IPS-18c (cell line): Measurements from ENCODE around the gene GNGT1.

Experiments
- H3K4me3 ChIP-seq: 2 replicates; pipeline ENCODE4 v1.7.0; 2013; ENCODE audit warnings: low read depth, mild to moderate bottlenecking, low read length, moderate library complexity; ENCODE audit not compliant: insufficient read depth
- H3K9me3 ChIP-seq: one replicate; pipeline ENCODE4 v1.6.1; 2013; ENCODE audit warnings: mild to moderate bottlenecking, low read length, moderate library complexity; ENCODE audit not compliant: control insufficient read depth, insufficient read depth

GNGT1 gene

DNA sequence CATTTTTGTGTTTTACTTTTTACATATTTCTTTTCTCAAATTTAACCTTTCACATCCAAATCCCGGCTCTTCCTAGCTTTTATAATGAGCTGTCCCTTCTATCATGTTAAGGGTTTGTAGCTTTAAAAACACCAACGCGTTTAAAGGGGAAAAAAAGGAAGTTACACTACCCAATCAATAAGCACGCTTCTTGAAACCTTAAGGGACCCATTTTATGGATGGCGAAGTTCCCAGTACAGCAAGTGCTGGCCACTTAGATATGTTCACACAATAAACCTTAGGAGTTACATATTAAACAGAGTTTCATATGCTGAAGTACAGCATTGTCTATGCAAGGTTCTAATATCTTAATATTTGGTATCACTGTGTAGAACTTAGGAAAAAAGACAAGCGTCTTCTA lies 16.9 kb downstream of the GNGT1 start:
- Histone ChIP-seq H3K9me3 (no peaks in the 10 kb centered on the region), H3K4me3 (no peak overlapping the region)

DNA sequence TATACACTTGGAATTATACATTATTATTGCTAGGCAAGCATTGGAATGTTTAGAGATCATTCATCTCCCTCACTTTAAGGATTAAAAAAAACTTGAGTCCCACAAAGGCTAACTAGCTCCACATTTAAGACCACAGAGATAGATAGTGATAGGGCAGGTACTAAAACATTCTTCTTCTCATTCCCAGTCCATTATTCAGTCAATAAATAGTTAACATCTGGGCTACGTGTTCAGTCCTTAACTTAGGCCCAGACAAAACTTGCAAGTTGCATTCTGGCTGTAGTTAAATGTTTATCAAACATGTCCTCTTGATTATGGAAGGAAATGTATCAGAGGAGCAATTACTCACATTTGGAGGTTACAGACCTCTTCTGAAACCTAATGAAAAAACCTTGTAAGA lies 17.6 kb downstream of the GNGT1 start:
- Histone ChIP-seq H3K9me3 (no peaks in the 10 kb centered on the region), H3K4me3 (no peak overlapping the region)

DNA sequence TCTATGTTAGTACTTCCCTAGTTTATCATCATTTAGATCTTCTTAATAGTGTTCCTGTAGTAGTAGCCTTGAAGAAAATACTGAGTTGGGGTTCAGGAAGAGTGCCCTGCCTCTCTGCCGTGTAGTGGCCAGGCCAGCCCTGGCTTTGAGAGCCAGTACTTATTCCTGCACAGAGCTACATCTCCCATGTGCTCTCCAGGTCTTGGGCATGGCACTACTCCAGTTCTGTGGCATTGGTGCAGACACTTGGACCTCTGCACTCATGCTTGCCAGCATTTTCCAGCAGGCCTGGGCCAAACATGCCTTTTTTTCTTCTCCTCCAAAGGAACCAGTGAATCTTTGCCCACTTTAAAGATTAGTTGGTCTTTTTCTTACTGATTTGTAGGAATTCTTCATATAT lies 20.4 kb downstream of the GNGT1 start:
- no peaks in the 10 kb centered on the region for H3K9me3 ChIP-seq
- no peak overlapping the region for H3K4me3 ChIP-seq

DNA sequence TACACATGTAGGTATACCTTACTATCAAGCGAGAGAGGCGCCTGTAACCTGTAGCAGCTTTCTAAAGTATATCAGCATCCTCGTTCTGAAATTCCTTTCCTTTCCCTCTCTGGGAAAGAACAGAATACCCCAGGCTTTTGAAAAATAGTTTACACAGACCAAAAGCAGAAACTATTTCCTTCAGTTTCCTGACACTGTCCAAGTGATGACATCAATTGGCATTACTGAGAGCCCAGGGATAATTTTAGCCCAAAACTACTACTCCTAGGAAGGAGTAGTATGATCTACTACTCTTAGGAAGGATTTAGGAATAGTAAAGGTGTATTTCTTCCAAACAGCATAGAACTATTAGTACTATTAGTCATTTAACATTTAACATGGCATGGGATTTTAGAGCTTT lies 21.2 kb downstream of the GNGT1 start:
- H3K9me3 ChIP-seq = no peaks in the 10 kb centered on the region
- no peak overlapping the region for H3K4me3 ChIP-seq

DNA sequence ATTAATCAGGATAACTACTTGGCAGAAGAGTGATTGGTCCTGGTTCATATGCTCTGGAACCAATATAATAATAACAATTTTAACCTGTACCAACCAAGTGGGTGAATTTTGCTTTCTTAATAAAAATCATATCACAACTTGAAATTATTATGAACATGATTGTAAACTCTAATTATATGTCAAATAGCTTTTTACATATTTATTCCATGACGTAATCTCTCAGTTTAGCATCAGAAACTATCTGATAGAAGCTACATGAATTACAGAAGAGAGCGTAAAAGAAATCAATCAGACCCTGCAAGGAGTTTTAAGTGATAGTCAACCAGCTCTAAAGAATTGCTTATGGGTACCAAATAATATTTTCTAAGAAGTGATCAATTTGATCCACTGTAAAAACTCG lies 25.3 kb downstream of the GNGT1 start:
- H3K4me3 ChIP-seq = no peak overlapping the region

DNA sequence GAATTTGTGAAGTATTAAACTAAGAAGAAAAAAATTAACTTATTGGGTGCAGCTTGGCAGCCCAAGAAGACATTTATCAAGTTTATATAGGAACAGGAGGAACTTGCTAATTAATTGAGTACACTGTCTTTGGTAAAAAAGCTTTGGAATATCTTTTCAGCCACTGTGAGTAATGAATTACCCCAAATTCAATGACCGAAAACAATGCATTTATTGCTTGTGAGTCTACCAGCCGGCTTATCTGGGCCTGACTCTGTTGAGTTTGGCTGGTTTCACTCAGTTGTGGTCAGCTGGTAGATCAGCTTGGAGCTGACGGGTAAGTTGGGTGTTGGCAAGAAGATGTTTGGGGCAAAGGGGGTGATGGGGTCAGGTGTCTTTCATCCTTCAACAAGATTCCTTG lies 26.8 kb downstream of the GNGT1 start:
- Histone ChIP-seq H3K4me3 (no peak overlapping the region), H3K9me3 (no peaks in the 10 kb centered on the region)

More for the DNA sequence above, 25.3 kb downstream of the GNGT1 start:
- no peaks in the 10 kb centered on the region for H3K9me3 ChIP-seq

DNA sequence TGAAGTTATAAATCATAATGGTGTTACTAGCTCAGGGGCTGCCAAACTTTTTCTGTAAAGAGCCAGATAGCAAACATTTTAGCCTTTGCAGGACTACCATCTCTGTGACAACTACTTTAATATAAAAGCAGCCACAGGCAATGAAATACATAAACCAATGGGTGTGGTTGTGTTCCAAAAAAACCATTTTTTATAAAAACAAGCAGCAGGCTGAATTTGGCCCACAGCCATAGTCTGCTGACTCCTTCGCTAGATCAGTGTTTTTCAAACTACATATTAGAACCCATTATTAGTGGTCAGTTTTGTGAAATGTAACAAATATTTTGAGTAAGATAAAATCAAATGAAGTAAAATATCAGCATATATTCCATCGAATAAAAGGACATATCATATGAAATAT lies 28.7 kb downstream of the GNGT1 start:
- Histone ChIP-seq H3K9me3 (no peaks in the 10 kb centered on the region), H3K4me3 (no peak overlapping the region)

DNA sequence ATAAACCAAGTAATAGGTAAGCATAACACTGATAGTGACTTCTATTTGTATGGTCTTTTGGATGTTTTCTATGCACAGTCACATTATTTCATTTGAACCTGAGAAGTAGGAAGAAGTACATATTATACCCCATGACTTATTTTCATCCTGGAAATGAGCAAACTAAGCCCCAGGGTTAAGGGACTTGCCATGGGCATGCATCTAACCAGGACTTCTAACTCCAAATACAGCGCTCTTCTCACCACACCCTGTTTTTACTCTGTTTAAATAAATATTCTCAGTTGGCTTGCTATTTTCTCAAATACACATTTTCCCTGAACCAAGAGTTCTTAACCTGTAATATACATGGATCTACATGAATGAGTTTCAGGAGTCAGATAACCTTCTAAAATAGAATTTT lies 31.5 kb downstream of the GNGT1 start:
- Histone ChIP-seq H3K4me3 (no peak overlapping the region), H3K9me3 (no peaks in the 10 kb centered on the region)

DNA sequence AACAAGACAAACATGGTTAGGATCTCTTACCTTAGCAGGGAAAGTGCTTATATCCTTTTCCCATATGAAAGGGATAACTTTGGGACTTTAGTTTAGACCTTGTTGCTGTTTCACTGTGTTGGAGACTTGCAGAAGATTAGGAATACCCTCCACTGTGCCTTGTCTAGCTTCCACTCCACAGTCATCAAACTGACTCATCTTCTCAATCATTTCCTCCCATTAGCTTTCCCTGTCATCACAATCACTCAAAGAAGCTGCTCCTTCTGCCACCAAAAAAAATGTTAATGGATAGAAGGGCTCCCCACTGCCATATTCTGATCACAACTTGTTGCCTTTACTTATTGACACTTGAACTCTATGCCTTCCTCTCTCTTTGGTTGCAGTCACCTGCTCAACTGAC lies 31.9 kb downstream of the GNGT1 start:
- Histone ChIP-seq H3K4me3 (no peak overlapping the region), H3K9me3 (no peaks in the 10 kb centered on the region)

DNA sequence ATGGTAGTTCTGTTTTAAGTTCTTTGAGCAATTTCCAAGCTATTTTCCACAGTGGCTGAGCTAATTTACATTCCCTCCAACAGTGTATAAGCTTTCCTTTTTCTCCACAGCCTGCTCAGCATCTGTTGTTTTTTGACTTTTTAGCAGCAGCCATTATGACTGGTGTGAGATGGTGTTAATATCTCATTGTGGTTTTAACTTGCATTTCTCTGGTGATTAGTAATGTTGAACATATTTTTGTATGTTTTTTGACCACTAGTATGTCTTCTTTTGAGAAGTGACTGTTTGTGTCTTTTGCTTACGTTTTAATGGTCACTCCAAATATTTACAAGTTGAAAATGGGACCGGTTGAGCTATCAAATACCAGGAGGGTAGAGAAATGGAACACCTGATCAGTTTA lies 35.6 kb downstream of the GNGT1 start:
- no peaks in the 10 kb centered on the region for H3K9me3 ChIP-seq
- H3K4me3 ChIP-seq = no peak overlapping the region

DNA sequence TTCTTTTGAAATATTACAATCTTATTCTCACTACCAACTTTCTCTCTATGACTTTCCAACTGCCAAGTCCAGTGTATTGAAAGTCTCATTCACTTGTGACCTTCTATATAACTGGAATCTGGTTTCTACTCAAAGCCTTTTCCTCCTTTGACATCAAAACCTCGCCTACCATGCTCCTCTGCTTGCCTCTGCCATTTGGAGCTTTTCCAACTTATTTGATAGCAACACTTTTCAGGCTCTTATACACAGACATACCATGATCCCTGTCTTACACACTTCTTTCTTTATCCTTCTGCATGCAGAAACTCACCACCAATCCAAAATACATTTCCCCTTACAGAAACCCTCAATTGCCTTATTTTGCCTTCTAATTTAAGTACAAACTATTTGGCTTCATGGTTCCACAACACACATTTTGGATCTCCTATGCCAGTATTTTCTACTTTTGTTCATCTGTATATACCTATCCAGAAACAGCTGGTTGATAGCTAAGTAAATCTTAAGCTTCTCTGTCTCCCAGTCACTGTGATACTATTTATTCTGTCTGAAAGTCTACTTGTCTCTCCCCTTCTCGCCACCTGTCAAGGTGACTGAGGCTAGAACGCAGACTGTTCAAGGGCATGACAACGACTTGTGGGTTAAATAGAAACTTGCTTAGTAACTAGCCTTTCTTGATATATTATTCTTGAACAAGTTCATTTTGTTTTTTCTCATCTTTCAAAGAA lies 37.6 kb downstream of the GNGT1 start:
- H3K4me3 ChIP-seq = no peak overlapping the region
- H3K9me3 ChIP-seq = no peaks in the 10 kb centered on the region

DNA sequence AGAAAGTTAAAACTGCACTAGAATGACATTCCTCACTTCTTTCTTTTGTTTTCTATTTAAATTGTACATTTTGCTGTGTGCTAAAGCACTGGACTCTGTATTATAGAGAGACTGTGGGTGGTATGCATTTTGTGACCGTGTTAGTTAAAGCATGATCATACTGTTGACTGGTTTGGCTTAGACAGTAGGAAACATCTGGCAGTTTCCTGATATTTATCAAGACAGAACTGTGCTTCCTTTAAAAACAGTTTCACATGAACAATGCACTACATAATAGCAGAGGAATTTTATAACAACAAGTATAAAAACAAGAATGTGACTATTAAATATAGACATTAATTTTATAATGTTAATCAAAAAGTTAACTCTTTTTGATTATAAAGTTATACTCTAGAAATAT lies 38.3 kb downstream of the GNGT1 start:
- H3K4me3 ChIP-seq = no peak overlapping the region
- H3K9me3 ChIP-seq = no peaks in the 10 kb centered on the region

DNA sequence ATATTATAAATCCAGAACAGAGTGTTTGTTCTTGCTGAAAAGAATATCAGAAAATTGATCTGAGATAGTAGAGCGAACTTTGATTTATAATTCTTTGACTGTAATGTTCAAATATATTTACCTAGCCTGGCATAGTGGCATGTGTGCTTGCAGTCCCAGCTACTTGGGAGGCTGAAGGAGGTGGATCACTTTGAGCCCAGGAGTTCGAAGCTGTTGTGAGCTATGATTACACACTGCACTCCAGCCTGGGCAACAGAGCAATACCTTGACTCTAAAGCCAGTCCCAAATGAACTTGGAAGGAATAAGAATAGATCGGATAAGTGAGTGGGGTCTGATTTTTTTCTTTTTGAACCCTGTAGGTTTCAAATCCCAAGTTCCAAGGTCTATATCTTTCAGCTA lies 38.7 kb downstream of the GNGT1 start:
- H3K4me3 ChIP-seq = no peak overlapping the region

DNA sequence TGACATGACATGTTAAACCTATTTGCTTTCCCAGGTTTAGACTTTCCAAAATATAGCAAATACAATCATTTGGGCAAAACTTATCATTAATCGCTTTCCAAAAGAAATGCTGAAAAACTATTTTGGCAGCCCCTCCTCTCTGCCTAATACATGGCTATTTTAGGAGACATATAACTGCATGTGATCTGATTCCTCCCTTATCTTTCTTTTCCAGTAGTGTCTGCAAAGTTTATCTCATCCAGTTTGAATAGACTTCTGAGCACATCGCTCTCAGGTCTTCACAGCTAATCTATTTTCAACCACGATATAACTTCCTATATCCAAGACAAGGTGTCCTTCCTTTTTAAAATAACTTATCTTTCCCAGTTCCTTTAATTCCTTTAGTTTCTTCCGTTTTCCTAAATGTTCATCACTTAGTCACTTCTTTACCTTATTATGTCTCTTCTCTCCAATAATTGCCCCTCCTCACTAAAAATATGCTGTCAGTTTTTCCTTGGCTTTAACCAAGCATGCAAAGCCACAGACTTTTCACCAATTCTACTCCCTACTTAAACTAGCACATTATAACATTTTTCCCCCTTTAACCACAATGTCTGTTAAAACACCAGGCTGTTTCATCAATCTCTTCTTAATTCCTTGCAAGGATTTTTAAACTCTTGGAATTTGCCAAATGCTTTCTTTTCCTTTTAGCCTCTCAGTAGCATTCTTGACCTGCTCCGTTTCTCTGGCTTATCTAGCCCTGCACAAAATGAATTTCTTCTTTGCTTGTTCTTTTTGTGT lies 39.6 kb downstream of the GNGT1 start:
- no peaks in the 10 kb centered on the region for H3K9me3 ChIP-seq
- H3K4me3 ChIP-seq = no peak overlapping the region

More for the DNA sequence above, 38.7 kb downstream of the GNGT1 start:
- H3K9me3 ChIP-seq = no peaks in the 10 kb centered on the region

DNA sequence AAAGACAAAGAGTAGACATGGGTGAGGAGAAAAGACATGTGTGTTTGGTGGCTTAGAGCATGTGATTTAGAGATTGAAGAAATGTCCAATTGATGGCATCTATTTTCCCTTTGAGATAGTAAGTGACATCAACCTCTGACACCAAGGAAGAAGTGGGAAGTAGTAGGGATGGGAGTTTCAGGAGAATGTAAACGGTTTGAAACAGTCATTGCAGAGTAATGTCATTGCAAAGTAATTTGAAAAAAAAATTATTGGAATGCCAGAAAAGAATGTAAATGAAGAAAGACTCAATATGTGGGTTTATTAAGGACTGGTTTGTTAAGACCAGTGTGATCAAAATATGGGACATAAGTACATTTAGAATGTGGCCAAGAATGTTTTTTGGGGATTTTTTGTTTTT lies 41.7 kb downstream of the GNGT1 start:
- no peaks in the 10 kb centered on the region for H3K9me3 ChIP-seq
- no peak overlapping the region for H3K4me3 ChIP-seq

DNA sequence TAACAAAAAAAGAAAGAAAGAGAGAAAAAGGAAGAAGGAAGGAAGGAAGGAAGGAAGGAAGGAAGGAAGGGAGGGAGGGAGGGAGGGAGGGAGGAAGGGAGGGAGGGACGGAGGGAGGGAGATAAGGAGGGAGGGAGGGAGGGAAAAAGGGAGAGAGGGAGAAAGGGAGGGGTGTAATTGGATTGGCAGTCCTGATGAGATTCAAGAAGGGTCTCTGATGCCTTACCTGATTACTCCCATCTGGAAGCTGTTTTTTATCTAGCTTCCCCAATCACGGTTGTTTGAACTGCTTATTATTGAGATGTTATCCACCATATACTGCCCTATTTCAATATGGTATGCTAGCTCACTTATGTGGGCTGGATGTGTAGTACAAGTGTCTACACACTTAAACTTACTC lies 42.5 kb downstream of the GNGT1 start:
- Histone ChIP-seq H3K9me3 (no peaks in the 10 kb centered on the region), H3K4me3 (no peak overlapping the region)

DNA sequence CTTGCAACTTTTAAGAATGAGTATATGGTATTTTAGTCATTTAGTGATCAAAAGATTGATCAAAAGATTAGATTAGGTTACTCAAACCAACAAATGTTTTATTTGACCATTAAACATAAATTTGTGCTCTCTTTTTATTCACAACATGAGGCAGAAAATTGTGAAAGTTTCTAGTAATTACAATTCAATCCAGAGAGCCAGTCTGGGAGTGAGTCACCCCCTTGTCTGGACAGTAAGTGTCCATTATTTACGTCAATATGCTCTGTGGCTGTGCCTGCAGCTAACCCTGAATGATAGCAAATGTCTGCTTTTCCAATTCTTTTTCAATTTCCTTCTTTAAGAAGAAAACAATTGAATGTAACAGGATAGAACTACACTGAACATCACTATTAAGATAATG lies 43.1 kb downstream of the GNGT1 start:
- Histone ChIP-seq H3K4me3 (no peak overlapping the region), H3K9me3 (no peaks in the 10 kb centered on the region)

DNA sequence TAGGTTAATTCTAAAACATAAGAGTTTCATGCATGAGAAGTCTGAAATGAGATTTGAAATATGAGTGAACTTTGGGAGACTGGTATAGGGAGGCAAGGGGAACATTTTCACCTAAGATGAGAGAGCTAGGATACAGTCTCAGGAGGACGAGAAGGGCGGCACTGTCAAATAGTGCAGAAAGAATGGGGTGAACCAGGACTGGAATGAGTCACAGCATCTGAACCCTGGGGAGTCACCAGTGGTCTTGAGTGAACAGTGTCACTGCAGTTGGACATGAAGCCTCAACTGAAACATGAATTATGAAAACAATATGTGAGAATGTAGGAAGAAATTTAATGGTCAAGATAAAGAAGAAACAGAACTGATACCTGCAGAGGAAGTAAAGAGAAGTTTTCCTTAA lies 48.9 kb downstream of the GNGT1 start:
- Histone ChIP-seq H3K9me3 (no peaks in the 10 kb centered on the region), H3K4me3 (no peak overlapping the region)

DNA sequence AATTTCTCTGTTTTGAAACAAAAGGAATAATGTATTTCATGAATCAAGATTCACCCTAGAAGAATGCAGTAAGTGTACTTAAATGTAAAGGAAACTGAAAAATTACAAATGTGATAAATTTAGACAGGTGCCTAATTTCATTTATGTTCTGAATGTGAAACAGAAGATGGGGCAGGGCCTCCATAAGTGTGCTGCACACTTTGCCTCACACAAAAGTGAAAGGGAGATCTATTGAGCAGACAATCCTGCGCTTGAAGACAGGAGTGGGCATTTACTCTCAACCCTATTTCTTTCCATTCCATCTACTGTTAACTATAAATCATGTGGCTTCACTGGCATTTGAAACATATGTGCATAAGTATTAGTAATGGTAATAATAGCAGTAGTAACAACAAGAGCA lies 51.4 kb downstream of the GNGT1 start:
- Histone ChIP-seq H3K4me3 (no peak overlapping the region), H3K9me3 (no peaks in the 10 kb centered on the region)
